SW 1271 (cell line): ENCODE results near the gene RABL6.
"Not testable (repeated sequence)": the region's sequence is repeated elsewhere in the genome, so short reads cannot be mapped to it uniquely, and the experiment has no call there.

Experiments used
- DNase-seq, 2 experiments: peaks; one replicate each; lab custom pipeline; 2025; lab: John Stamatoyannopoulos, UW

Gene RABL6

DNA sequence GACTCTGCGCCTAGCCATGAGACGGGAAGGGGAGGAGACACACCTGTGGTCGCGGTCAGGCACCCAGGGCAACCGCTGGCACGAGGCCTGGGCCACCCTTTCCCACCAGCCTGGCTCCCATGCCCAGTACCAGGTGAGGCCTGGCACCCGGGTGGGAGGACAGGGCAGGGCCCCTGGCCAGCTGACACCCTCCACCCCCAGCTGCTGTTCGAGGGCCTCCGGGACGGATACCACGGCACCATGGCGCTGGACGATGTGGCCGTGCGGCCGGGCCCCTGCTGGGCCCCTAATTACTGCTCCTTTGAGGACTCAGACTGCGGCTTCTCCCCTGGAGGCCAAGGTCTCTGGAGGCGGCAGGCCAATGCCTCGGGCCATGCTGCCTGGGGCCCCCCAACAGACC, 49.4 kb downstream of the RABL6 start:
- DNase-seq = no peak

DNA sequence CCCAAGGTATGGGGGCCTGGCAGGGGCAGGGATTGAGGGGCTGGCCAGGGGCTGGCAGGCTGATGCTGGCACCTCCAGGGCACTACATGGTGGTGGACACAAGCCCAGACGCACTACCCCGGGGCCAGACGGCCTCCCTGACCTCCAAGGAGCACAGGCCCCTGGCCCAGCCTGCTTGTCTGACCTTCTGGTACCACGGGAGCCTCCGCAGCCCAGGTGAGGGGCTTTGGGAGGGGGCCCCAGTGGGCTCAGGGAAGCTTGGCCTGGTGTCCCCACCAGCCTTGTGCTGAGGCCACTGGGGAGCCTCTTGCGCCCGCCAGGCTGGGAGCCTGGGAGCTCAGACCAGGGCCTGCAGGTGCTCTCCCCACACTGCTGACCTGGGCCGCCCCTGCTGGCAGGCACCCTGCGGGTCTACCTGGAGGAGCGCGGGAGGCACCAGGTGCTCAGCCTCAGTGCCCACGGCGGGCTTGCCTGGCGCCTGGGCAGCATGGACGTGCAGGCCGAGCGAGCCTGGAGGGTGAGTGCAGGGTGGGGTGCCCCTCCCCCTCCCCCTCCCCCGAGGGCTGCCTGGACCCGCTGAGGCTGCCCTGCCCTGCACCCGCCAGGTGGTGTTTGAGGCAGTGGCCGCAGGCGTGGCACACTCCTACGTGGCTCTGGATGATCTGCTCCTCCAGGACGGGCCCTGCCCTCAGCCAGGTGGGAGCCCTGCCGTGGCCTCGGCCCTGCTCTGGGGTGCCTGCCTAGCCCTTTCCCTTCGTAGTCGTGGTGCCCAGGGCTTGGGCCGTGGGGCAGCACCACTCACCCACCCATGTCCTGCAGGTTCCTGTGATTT, 50.0 kb downstream of the RABL6 start:
- no peak for DNase-seq

- no peak for DNase-seq
These were observed 50.7 kb downstream of the RABL6 start for GRCh38 chr9:136858452-136858843.

- no peak for DNase-seq
These were observed 51.4 kb downstream of the RABL6 start for GRCh38 chr9:136858844-136859757.

DNA sequence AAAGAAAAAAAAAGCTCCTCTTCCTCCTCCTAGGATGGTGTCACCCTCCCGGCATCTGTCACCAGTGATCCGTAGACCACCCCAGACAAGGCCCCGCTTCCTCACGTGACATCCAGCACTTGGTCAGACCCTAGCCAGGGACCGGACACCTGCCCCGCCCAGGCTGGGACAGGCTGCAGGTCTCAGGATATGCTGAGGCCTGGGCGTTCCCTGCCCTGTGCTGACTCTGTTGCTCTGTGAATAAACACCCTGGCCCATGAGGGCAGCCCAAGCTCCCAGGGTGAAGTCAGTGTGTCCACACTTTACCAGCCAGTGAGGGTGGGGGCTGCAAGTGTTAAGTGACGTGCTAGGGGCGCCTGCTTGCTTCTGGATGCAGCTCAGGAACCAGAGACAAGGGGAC, 52.8 kb downstream of the RABL6 start:
- no peak for DNase-seq

DNA sequence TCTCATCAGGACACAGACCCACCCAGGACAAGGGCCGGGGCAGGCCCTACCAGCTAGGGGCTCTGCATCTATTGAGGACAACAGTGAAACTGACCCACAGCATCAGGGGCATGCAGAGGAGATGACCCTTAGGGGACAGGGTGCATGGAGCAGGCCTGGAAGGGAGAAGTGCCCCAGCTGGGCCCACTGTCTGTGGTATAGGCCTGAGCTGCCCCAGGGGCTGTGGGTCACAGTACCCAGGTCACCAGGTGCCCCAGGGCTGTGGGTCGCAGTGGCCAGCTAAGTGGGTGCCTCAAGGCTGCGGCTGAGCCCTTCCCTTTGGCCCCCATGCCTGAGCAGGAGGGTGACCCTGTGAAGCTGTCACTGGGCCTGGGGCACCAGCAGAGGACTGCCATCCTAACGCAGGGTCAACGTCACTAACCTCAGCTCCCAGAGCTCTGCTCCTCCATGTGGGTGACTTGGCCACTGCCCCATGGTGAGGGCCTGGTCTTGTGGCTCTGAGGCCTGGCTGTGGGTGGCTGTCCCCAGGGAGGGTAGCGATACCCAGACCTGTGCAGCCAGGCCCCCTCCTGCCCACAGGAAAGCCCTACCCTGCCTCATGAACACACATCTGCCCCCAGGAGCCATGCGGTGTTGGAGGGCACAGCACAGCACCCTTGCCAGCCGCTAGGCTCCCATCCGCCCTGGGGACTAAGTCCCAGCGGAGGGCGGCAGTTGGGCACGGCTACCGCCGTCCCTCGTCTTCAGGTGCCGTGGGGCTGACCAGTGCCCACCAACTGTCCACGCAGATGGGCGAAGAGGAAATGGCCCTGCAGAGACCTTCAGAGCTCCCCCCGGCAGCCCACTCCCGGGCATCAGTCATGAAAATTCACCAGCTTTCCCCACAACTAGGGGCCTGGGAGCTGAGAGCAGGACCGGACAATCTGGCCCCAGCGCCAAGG, 53.5 kb downstream of the RABL6 start:
- DNase-seq = no peak

DNA sequence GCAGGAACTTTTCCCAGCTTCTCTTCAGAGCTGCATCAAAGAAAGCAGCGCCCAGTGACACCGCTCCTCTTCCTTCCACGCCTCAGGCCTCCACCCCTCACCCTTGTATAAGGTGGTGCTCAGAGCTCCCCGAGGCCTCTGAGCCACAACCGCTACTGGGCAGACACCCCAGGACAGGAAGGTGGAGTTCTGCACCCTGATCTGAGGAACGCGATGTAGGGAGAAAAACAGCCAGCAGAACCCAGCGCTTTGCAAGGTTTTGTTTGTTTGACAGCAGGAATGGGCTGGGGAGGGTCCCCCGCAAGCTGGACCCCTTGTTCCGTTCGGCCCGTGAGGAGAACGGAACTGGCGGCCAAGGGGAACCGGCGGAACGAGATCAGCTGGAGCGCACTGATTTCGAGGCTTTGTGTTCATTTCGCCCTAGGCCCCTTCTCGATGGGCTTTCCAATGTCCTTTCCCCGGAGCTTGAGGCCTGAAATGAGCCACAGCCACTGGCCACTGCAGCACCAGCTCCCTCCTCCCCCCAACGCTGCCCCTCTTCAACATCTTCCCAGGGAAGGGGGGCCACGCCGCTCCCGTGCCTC, 54.2 kb downstream of the RABL6 start:
- no peak for DNase-seq

DNA sequence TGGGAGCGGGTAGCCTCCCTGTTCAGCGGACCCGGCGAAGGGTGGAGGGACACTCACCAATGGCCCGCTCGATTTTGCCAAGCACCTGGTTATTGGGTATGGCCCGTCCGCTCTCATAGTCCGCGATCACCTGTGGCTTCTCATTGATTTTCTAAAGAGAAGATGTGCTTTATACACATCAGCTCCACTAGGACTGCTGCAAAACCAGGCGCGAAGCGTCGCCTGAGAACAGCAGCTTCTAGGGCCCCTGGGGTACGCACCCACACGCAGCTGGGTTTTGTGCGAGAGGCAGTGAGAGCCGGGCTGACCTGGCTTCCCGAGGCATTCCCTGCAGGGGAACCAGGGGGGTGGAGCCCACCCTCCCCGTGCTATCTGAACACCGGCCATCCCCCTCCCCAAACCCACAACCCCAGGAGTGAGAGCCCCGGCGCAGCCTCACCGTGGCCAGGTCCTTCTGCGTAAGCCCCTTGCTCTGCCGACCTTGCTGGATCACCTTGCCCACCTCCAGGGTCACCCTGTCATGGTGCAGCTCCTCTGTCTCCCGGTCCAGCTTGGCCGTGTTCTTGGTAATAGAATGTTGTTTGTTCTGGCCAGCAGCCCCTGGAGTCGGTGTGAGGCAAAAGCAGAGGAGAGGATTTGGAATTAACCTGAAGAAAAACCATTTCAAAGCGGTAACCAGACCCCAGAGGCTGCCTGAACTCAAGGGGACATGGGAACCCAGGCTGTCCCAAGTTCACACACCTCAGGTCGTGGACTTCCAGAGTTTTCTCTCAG, 55.3 kb downstream of the RABL6 start:
- no peak for DNase-seq

DNA sequence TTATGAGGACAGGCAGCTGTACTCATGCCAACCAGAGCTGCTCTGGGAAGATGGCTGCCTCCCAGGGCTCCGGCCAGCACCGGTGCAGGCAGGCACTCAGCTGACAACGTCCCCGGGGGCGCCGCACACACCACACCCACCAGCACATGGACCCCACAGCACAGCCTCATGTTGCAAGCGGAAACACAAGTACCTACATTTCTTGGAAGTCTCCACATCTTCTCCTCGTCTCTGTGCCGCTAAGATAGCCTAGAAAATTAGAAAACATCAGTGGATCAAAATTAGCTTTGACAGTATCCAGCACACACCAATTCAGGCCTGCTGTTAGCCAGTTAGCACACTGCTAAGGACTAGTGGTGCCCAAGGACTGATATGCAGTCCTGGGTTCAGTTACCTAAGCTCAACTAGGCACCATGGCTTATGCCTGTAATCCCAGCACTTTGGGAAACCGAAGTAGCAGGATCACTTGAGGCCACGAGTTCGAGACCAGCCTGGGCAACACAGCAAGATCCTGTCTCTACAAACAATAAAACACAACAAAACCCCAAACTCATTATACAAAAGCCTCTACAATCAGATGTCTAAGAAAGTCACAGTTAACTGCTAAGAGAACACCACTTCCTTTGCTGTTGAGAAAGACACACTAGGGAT, 56.0 kb downstream of the RABL6 start:
- no peak for DNase-seq

DNA sequence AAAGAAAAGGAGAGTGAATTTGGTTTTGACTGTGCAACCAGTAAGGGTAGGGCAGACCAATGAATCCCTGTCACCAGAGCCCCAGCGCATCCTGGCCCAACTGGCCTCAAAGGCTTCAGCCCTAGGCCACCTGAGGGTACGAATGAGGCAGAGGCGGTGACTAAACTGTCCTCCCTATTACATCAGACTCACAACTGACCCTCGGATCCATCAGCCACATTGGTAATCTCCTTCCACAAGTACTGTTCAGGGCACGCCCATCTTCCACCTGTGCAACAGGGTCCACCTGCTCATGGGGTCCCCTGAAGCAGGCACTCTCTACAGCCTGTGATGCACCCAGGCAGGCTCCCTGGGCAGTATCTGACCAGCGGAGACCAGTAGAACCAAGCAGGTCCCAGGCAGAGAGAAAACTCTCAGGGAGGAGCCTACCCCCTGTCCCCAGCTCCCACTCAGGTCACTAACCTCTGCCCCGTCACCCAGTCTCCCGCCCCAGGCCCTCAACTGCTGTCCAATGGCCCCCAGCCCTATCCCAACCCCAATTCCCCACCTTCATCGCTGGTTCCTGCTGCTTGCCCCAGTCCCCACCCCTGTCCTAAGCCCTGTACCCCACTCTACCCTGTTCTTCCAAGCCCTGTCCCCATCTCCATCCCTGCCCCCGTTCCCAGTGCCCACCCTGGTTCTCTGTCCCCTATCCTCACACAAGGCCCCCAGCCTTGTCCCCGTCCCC, 57.5 kb downstream of the RABL6 start:
- DNase-seq = no peak

GRCh38 chr9:136865768-136866103, 58.0 kb downstream of the RABL6 start:
- no peak for DNase-seq

DNA sequence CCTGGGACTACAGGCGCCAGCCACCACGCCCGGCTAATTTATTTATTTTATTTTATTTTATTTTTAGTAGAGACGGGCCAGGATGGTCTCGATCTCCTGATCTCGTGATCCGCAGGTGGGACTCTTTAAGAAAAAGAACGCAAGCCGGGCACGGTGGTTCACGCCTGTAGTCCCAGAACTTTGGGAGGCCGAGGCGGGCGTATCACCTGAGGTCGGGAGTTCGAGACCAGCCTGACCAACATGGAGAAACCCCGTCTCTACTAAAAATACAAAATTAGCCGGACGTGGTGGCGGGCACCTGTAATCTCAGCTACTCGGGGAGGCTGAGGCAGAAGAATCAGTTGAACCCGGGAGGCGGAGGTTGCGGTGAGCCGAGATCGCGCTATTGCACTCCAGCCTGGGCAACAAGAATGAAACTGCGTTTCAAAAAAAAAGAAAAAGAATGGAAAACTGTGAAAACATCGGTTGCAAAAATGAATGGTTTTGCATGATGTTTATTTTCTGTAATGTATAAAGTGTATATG, 59.2 kb downstream of the RABL6 start:
- DNase-seq = not testable (repeated sequence)

GRCh38 chr9:136867480-136867879, 59.7 kb downstream of the RABL6 start:
- no peak for DNase-seq

DNA sequence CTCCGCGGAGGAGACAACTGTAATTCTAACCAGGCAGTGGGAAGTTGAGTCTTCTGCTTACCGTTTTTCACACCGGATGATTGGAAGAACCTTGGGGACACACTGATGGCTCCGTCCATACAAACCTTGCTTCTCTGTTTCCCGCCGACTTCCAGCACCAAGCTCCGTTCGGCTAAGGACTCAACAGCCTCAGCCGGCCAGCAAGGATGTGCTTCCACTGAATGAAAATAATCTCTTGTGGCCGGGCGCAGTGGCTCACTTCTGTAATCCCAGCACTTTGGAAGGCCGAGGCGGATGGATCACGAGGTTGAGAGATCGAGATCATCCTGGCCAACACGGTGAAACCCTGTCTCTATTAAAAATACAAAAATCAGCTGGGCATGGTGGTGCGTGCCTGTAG, 60.2 kb downstream of the RABL6 start:
- no peak for DNase-seq

DNA sequence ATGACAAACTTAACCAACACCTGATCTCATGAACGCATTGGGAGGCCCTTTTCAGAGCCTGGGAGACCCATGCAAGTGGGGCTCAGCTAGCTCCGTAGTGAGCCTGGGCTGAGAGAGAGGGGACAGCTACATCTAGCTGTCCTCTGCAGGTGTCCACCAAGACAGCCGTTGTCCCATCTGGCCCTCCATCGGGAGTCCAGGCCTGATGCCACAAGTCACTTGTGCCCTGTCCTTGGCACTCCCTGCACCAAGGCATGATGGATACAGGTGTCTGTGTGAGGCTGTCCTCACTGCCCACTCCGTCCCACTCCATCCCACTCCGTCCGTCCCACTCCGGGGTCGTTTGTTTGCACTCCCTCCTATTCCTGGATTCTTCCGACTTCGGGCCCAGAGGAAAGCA, 60.9 kb downstream of the RABL6 start:
- no peak for DNase-seq

- not testable (repeated sequence) for DNase-seq
These were observed 61.9 kb downstream of the RABL6 start for GRCh38 chr9:136869611-136870010.

- DNase-seq = no peak
These were observed 67.4 kb downstream of the RABL6 start for GRCh38 chr9:136875155-136875554.

GRCh38 chr9:136876476-136876875, 68.7 kb downstream of the RABL6 start:
- DNase-seq = no peak

DNA sequence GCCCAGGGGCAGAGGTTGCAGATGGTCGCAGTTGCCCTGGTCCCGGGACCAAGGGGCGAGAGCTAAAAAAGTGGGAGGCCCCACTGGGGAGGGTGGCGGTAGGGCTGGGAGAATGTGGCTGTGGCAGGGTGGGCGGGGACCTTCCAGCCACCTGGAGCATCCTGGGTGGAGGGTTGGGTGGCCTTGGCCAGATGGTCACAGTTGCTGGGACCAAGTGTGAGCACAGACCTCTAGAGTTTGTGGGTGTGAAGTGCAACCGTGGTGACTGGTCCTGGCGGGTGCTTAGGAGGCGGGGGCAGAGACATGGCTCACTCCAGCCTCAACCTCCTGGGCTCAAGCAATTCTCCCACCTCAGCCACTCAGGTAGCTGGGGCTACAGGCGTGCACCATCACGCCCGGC, 72.9 kb downstream of the RABL6 start:
- DNase-seq = no peak
